Activated CD4-positive, alpha-beta memory T cell treated with anti-CD3 and anti-CD28 coated beads, Interleukin-2, amount 10 ng/mL, durations not matched to agents 7 days and 5 days (primary cell): ENCODE measurements around the gene DLG1. TPM values are rescaled to one million over a fixed set of nuclear protein-coding genes. Genes with fewer than 3 reads are reported as not detected.

ENCODE experiments used
- CTCF ChIA-PET: fragments of 350-600 bp; sonication (Branson Sonifier 250); formaldehyde crosslinking; loops from one replicate; lab custom pipeline; 2021; ENCODE audit warnings: antibody characterized with exemption, inconsistent platforms; lab: Charles Lee
- POLR2A ChIA-PET: fragments of 350-600 bp; sonication (Branson Sonifier 250); formaldehyde crosslinking; loops from one replicate; lab custom pipeline; 2021; ENCODE audit warnings: antibody characterized with exemption; lab: Charles Lee
- DNase-seq: peaks from one replicate; pipeline ENCODE4 v3.0.0-alpha.2; 2020
- H3K27ac Mint-ChIP-seq: one replicate; pipeline ENCODE4 v1.8.0; 2021; ENCODE audit warnings: mild to moderate bottlenecking, mixed read lengths
- H3K27me3 Mint-ChIP-seq: one replicate; pipeline ENCODE4 v1.8.0; 2021; ENCODE audit warnings: mixed read lengths
- H3K36me3 Mint-ChIP-seq: one replicate; pipeline ENCODE4 v1.8.0; 2021; ENCODE audit warnings: low read depth, mixed read lengths
- H3K4me1 Mint-ChIP-seq: one replicate; pipeline ENCODE4 v1.8.0; 2021; ENCODE audit warnings: mixed read lengths
- H3K4me3 Mint-ChIP-seq: one replicate; pipeline ENCODE4 v1.8.0; 2021; ENCODE audit warnings: mild to moderate bottlenecking, mixed read lengths
- H3K9me3 Mint-ChIP-seq: one replicate; pipeline ENCODE4 v1.8.0; 2021; ENCODE audit warnings: mixed read lengths
- total RNA-seq, 2 experiments: library from RNA; stranded (reverse); gene quantifications; one replicate each; pipeline ENCODE4 v1.2.3, GENCODE V29; 2021

DLG1 gene
- total RNA-seq, 2 experiments from 2014 or later = 58.2 to 61.4 TPM

- Mint-ChIP-seq H3K36me3 (peaks cover 39% of the 10 kb centered on the region), H3K4me3 (no peak overlapping the region), H3K27me3 (no peaks in the 10 kb centered on the region), H3K9me3 (peaks cover 13% of the 10 kb centered on the region), H3K4me1 (peaks cover 27% of the 10 kb centered on the region), H3K27ac (no peak overlapping the region)
- CTCF ChIA-PET = no interaction called here
- DNase-seq = no peak
- POLR2A ChIA-PET = no interaction called here
Observed at GRCh38 chr3:197253238-197253947, 45.0 kb downstream of the DLG1 start.

- Mint-ChIP-seq H3K4me3 (no peak overlapping the region), H3K4me1 (peaks cover 26% of the 10 kb centered on the region), H3K27ac (no peak overlapping the region), H3K9me3 (peaks cover 34% of the 10 kb centered on the region), H3K27me3 (no peaks in the 10 kb centered on the region), H3K36me3 (peaks cover 70% of the 10 kb centered on the region)
- POLR2A ChIA-PET = no interaction called here
- DNase-seq = no peak
- CTCF ChIA-PET = no interaction called here
Observed at GRCh38 chr3:197249542-197249941, 48.9 kb downstream of the DLG1 start.

DNA sequence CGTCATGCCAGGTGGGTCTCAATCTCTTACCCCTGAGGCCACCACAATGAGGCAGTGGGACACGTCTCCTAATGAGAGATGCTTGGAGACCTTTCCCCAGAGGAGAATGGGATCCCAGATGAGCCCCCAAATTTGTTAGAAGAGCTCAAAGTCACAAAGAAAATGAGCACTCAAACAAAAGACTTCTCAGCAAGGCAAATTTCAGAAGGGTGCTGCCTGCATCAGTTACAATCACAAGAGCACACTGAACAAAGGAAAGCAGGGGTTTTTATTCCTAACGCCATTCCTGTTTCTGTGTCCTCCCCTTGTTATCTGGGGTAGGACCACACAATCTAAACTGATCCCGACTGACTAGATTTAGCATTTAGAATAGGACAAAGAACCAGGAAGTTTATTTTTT is 50.1 kb downstream of the DLG1 start:
- Mint-ChIP-seq H3K9me3 (peaks cover 42% of the 10 kb centered on the region), H3K36me3 (peaks cover 82% of the 10 kb centered on the region), H3K27ac (no peak overlapping the region), H3K4me1 (peaks cover 16% of the 10 kb centered on the region), H3K4me3 (no peak overlapping the region), H3K27me3 (no peaks in the 10 kb centered on the region)
- POLR2A ChIA-PET = no interaction called here
- no peak for DNase-seq
- CTCF ChIA-PET = interaction anchor here (1.3 kb wide), 1 partner anchor 9 kb away, joined by 3 read pairs; no protein-coding TSS in a partner anchor

DNA sequence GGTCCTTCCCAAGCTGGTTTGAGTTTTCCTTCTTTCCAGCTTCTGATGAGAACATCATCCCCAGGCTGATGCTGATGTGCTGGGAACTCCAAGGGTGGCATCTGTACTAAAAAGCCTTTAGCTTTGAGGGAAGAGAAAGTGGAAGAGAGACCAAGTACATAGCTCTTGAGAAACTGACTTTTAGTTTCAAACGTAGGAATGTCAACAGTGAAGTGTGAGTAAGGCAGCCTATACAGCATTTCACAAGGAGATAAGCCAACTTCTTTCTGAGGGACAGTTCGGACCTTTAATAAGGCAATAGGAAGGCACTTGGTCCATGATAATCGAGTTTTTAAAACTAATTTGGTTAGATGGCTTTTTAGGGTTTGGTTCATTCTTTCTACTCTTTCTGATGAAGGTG is 53.7 kb downstream of the DLG1 start:
- ChIA-PET POLR2A (no interaction called here), CTCF (no interaction called here)
- no peak overlapping the region for H3K4me3 Mint-ChIP-seq

GRCh38 chr3:197242784-197243432 is 55.5 kb downstream of the DLG1 start:
- no peak overlapping the region for H3K27ac Mint-ChIP-seq
- POLR2A ChIA-PET = no interaction called here
- H3K36me3 Mint-ChIP-seq = peaks cover 71% of the 10 kb centered on the region

More for the DNA sequence above, 53.7 kb downstream of the DLG1 start:
- Mint-ChIP-seq H3K27ac (no peak overlapping the region), H3K36me3 (peaks cover 89% of the 10 kb centered on the region), H3K4me1 (peaks cover 7% of the 10 kb centered on the region), H3K9me3 (peaks cover 61% of the 10 kb centered on the region), H3K27me3 (no peaks in the 10 kb centered on the region)
- no peak for DNase-seq

GRCh38 chr3:197241173-197241572 is 57.2 kb downstream of the DLG1 start:
- CTCF ChIA-PET = interaction anchor here (1.2 kb wide), 1 partner anchor 16 kb away, joined by 3 read pairs; no protein-coding TSS in a partner anchor
- no peak overlapping the region for H3K4me3 Mint-ChIP-seq
- no peak for DNase-seq
- peaks cover 61% of the 10 kb centered on the region for H3K36me3 Mint-ChIP-seq
- peaks cover 21% of the 10 kb centered on the region for H3K4me1 Mint-ChIP-seq
- no peak overlapping the region for H3K27ac Mint-ChIP-seq
- no peaks in the 10 kb centered on the region for H3K27me3 Mint-ChIP-seq
- POLR2A ChIA-PET = no interaction called here
- H3K9me3 Mint-ChIP-seq = peaks cover 42% of the 10 kb centered on the region

More at GRCh38 chr3:197242784-197243432, 55.5 kb downstream of the DLG1 start:
- Mint-ChIP-seq H3K4me3 (no peak overlapping the region), H3K4me1 (peaks cover 21% of the 10 kb centered on the region), H3K27me3 (no peaks in the 10 kb centered on the region), H3K9me3 (peaks cover 49% of the 10 kb centered on the region)
- CTCF ChIA-PET = no interaction called here
- no peak for DNase-seq

DNA sequence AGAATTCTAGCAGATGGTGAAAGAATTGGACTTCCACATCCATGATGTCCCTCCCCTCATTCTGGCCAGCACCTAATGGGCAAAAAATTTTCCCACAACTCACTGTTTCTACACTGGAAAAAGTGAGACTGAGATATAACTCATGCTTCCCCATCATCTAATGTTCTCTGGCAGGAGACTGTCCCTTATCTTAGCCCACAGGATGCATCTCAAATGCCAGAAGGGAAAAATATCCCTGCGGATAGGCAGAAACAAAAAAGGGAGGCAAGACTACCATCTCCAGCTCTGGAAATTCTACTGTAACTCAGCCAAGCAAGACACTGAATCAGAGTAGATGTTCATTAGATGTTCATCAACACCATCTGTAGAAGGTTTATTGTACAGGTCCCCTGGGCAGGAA is 58.6 kb downstream of the DLG1 start:
- H3K4me1 Mint-ChIP-seq = peaks cover 21% of the 10 kb centered on the region
- peaks cover 64% of the 10 kb centered on the region for H3K36me3 Mint-ChIP-seq
- H3K27ac Mint-ChIP-seq = no peak overlapping the region
- H3K27me3 Mint-ChIP-seq = no peaks in the 10 kb centered on the region
- DNase-seq = no peak
- CTCF ChIA-PET = interaction anchor here (1.2 kb wide), 1 partner anchor 18 kb away, joined by 3 read pairs; no protein-coding TSS in a partner anchor
- POLR2A ChIA-PET = no interaction called here
- no peak overlapping the region for H3K4me3 Mint-ChIP-seq
- peaks cover 39% of the 10 kb centered on the region for H3K9me3 Mint-ChIP-seq

- peaks cover 62% of the 10 kb centered on the region for H3K36me3 Mint-ChIP-seq
- no peak for DNase-seq
- no peaks in the 10 kb centered on the region for H3K27me3 Mint-ChIP-seq
- H3K4me1 Mint-ChIP-seq = peaks cover 21% of the 10 kb centered on the region
- CTCF ChIA-PET = no interaction called here
- POLR2A ChIA-PET = no interaction called here
- no peak overlapping the region for H3K4me3 Mint-ChIP-seq
- H3K9me3 Mint-ChIP-seq = peaks cover 29% of the 10 kb centered on the region
- no peak overlapping the region for H3K27ac Mint-ChIP-seq
Observed at GRCh38 chr3:197238842-197239241, 59.6 kb downstream of the DLG1 start.

DNA sequence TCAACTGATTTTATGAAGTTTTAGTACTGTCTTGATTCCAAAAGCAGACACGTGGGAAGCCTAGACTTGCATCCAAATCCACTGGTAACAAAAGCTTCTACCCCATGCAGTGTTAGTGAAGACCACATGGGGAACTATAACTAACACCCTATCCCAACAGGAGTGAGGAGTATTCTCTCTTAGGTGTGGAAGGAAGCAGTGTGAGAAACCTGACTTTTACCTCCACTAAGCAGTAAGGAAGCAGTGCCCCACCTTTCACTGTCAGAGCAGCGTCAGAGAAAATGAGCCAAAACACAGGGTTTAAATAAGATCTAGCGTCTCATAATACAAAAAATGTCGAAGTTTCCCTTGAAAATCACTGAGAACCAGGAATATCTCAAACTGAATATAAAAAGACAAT is 60.5 kb downstream of the DLG1 start:
- Mint-ChIP-seq H3K27me3 (no peaks in the 10 kb centered on the region), H3K27ac (no peak overlapping the region), H3K9me3 (peaks cover 23% of the 10 kb centered on the region), H3K4me1 (peaks cover 21% of the 10 kb centered on the region), H3K36me3 (peaks cover 55% of the 10 kb centered on the region), H3K4me3 (no peak overlapping the region)
- POLR2A ChIA-PET = no interaction called here
- no peak for DNase-seq
- CTCF ChIA-PET = no interaction called here

DNA sequence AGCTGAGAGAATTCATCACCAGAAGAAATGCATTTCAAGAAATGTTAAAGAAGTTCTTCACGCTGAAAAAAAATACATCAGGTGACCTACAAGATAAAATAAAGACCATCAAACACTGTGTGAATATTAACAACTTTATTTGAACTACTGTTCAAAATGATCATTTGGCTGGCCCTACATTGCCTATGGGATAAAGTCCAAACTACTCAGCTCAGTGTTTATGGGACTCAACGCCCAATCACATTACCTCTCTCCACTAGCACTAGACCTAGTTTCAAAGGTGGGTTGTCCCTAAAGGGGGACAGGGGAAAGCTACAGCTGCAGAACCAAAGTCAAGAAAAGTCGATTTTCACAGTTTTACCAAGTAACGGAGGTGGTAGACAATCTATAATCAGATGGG is 62.0 kb downstream of the DLG1 start:
- ChIA-PET POLR2A (no interaction called here), CTCF (interaction anchor here (0.9 to 1.8 kb wide), 3 partner anchors 9 to 20 kb away, joined by 3 to 5 read pairs (median 3); no protein-coding TSS in a partner anchor)

DNA sequence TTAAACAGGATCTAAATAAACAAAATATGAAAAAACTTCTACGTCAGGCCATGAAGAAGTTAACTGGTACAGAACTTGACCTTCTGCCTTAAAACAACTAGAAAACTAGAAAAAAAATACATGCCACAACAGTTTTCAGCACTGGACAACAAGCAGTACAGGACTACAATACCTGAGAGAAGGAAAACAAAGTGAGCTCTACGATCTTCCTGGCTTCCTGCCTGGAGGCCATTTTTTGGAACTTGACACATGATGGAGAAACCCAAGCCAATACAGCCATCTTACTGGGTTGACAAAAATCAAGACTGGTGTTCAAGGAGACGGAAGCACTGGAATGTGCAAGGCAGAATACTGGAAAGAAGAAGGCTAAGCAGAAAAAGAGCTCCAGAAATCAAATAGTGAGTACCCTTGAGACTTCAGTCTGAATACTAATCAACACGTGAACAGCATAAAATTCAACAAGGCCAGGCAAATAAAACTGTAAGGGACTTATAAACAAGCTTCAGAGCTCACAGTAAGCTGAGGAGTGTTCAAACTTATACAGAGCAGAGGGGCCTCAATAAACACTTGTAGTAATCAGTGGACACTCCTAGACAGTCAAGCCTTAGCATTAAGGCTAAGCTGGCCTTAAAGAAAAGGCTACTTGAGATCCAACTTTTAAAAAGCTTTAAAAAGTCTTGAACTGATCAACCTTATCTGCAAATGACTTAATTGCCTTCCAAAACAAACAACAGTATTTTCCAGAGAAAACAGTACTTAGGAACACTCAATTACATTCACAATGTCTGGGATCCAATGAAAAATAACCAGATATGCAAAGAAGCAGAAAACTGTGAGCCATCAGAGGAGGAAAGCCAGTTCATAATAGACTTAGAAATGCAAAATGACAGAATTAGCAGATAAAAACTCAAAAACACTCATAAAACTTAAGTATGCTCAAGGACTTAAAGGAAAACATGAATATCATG is 63.2 kb downstream of the DLG1 start:
- H3K9me3 Mint-ChIP-seq = peaks cover 6% of the 10 kb centered on the region
- H3K27me3 Mint-ChIP-seq = no peaks in the 10 kb centered on the region
- H3K27ac Mint-ChIP-seq = no peak overlapping the region
- H3K4me3 Mint-ChIP-seq = no peak overlapping the region
- CTCF ChIA-PET = interaction anchor here (0.7 to 1.8 kb wide), 5 partner anchors 8 to 22 kb away, joined by 3 to 5 read pairs (median 4); no protein-coding TSS in a partner anchor
- peaks cover 31% of the 10 kb centered on the region for H3K36me3 Mint-ChIP-seq
- POLR2A ChIA-PET = no interaction called here
- H3K4me1 Mint-ChIP-seq = peaks cover 19% of the 10 kb centered on the region
- DNase-seq = no peak

More for the DNA sequence above, 62.0 kb downstream of the DLG1 start:
- no peaks in the 10 kb centered on the region for H3K27me3 Mint-ChIP-seq
- no peak overlapping the region for H3K27ac Mint-ChIP-seq
- no peak overlapping the region for H3K4me3 Mint-ChIP-seq
- peaks cover 21% of the 10 kb centered on the region for H3K4me1 Mint-ChIP-seq
- peaks cover 11% of the 10 kb centered on the region for H3K9me3 Mint-ChIP-seq
- no peak for DNase-seq
- H3K36me3 Mint-ChIP-seq = peaks cover 42% of the 10 kb centered on the region

GRCh38 chr3:197231321-197231720 is 67.1 kb downstream of the DLG1 start:
- no peak overlapping the region for H3K27ac Mint-ChIP-seq
- POLR2A ChIA-PET = no interaction called here
- no peaks in the 10 kb centered on the region for H3K9me3 Mint-ChIP-seq
- no peak overlapping the region for H3K4me3 Mint-ChIP-seq
- CTCF ChIA-PET = no interaction called here
- H3K27me3 Mint-ChIP-seq = no peaks in the 10 kb centered on the region
- peaks cover 24% of the 10 kb centered on the region for H3K36me3 Mint-ChIP-seq
- H3K4me1 Mint-ChIP-seq = peaks cover 9% of the 10 kb centered on the region
- DNase-seq = no peak
